Measurements from ENCODE around the gene MALL. TPM values are rescaled to one million over a fixed set of nuclear protein-coding genes. Genes with fewer than 3 reads are reported as not detected.
A peak's percentile ranks its signal among the peaks of the same experiment; 100 is the strongest.

Gene MALL
- total RNA-seq, 1 experiment from 2014 or later = 32.4 TPM

DNA sequence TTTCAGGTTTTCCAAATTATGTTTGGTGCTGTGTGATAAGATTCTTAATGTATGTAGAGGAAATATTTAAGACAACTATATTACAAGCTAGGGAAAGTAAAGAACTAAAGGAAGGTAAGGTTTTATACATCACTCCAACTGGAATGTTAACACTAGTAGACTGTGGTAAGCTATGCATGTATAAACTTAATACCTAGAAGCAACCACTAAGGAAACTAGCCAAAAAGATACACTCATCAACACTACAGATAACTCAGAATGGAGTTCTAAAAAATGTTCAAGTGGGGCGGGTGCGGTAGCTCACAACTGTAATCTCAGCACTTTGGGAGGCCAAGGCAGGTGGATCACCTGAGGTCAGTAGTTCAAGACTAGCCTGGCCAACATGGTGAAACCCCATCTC is 37.8 kb upstream of the MALL start:
- no TSS peak for BruUV-seq (replicated peaks)

DNA sequence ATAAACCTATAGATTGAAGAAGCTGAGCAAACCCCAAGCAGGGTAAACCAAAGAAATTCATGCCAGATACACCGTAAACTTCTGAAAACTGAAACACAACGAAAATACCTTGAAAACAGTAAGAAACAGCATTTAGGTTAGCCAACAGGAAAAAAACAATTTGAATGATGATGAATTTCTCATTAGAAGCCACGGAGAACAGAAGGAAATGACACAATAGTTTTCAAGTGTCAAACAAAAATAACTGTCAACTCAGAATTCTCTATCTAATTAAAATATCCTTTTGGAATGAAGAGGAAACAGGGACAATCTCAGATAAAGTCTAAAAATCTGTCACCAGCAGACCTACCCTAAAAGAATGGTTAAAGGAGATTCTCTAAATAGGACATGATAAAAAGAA is 37.3 kb upstream of the MALL start:
- no peaks in the 10 kb centered on the region for H3K36me3 ChIP-seq (ENCODE audit: low read depth)
- H3K4me1 ChIP-seq (replicated peaks; ENCODE audit: insufficient read depth) = peaks cover 34% of the 10 kb centered on the region
- DNase-seq = no peak
- no peaks in the 10 kb centered on the region for H3K27me3 ChIP-seq (ENCODE audit: insufficient read depth, low read depth)
- POLR2A ChIA-PET (ENCODE audit: unreplicated experiment) = no interaction called here
- H2AFZ ChIP-seq = no peak overlapping the region
- no peak overlapping the region for H3K27ac ChIP-seq
- TF ChIP-seq, protein P1, sequence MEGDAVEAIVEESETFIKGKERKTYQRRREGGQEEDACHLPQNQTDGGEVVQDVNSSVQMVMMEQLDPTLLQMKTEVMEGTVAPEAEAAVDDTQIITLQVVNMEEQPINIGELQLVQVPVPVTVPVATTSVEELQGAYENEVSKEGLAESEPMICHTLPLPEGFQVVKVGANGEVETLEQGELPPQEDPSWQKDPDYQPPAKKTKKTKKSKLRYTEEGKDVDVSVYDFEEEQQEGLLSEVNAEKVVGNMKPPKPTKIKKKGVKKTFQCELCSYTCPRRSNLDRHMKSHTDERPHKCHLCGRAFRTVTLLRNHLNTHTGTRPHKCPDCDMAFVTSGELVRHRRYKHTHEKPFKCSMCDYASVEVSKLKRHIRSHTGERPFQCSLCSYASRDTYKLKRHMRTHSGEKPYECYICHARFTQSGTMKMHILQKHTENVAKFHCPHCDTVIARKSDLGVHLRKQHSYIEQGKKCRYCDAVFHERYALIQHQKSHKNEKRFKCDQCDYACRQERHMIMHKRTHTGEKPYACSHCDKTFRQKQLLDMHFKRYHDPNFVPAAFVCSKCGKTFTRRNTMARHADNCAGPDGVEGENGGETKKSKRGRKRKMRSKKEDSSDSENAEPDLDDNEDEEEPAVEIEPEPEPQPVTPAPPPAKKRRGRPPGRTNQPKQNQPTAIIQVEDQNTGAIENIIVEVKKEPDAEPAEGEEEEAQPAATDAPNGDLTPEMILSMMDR (conservative IDR thresholded peaks at IDR 0.05) = no peak
- TF ChIP-seq EZH2 (IDR thresholded peaks at IDR 0.05; ENCODE audit: low read depth) = no peak
- H3F3A ChIP-seq (ENCODE audit: insufficient read depth, low read depth) = peaks cover 28% of the 10 kb centered on the region
- peaks cover 15% of the 10 kb centered on the region for H3K9me3 ChIP-seq (ENCODE audit: insufficient read depth, low read depth)
- H3K4me2 ChIP-seq = no peak overlapping the region
- no peaks in the 10 kb centered on the region for H4K20me1 ChIP-seq (ENCODE audit: insufficient read depth)
- BruUV-seq (replicated peaks) = no TSS peak
- no peaks in the 10 kb centered on the region for H3K9me2 ChIP-seq (ENCODE audit: insufficient read depth)
- intact Hi-C loops (cut with micrococcal nuclease; ENCODE audit: unreplicated experiment) = no loop called here
- CTCF ChIA-PET = no interaction called here
- no peaks in the 10 kb centered on the region for H3K79me2 ChIP-seq (ENCODE audit: low read depth)
- no peak overlapping the region for H3K4me3 ChIP-seq

More for the DNA sequence above, 37.8 kb upstream of the MALL start:
- Histone ChIP-seq H3K4me3 (no peak overlapping the region), H3K4me2 (no peak overlapping the region), H3K4me1 (replicated peaks; ENCODE audit: insufficient read depth) (peaks cover 32% of the 10 kb centered on the region), H3K9me2 (ENCODE audit: insufficient read depth) (no peaks in the 10 kb centered on the region), H3K9me3 (ENCODE audit: insufficient read depth, low read depth) (peaks cover 15% of the 10 kb centered on the region), H3F3A (ENCODE audit: insufficient read depth, low read depth) (peaks cover 27% of the 10 kb centered on the region), H3K27me3 (ENCODE audit: insufficient read depth, low read depth) (no peaks in the 10 kb centered on the region), H3K36me3 (ENCODE audit: low read depth) (no peaks in the 10 kb centered on the region), H3K27ac (no peak overlapping the region), H4K20me1 (ENCODE audit: insufficient read depth) (no peaks in the 10 kb centered on the region), H3K79me2 (ENCODE audit: low read depth) (no peaks in the 10 kb centered on the region), H2AFZ (no peak overlapping the region)
- CTCF ChIA-PET = no interaction called here
- intact Hi-C loops (cut with micrococcal nuclease; ENCODE audit: unreplicated experiment) = no loop called here
- POLR2A ChIA-PET (ENCODE audit: unreplicated experiment) = no interaction called here
- TF ChIP-seq, protein P1 (conservative IDR thresholded peaks at IDR 0.05) = no peak
- TF ChIP-seq EZH2 (IDR thresholded peaks at IDR 0.05; ENCODE audit: low read depth) = no peak
- no peak for DNase-seq

DNA sequence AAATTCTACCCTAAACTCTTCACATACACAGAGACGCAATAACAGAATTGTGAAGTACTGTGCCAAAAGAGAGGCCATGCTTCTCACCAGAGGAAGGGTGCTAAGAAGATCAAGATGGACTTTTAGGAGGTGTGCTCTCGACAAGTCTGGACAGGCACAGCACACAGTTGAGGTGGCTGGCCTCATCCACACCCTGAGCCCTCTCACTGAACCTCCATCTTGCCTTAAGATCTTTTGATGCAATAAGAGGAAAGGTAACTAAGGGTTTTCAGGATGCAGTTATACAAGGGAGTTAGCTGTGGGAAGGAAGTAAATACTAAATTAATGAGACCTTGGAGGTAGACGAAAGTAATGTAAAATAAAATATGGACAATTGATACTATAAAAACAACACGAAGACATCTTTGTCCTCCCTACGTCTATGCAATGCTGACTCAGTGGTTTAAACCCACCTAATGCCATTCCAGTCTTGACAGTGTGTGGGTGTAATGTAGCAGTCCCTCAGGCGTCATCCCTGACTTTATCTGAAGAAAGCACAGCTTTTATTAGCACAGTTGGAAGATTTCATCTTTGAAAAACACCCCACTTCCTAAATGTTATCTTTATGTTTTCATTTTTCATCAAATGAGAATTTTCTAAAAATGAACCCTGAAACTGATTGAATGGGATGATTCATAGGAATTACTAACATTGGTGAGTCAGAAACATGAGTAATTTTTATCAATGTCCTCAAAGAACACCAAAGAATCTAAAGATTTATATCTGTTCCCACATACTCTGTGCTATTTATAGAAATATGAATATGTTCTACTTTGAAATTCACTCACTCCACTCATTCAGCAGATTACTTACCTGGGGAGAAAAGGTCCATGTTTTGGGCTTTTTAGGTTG is 34.0 kb upstream of the MALL start:
- TSS peak; percentile 89 for BruUV-seq (replicated peaks)
- CTCF ChIA-PET = interaction anchor here (0.6 kb wide), 1 partner anchor 459 kb away, joined by 12 read pairs; no protein-coding TSS in a partner anchor
- no peaks in the 10 kb centered on the region for H4K20me1 ChIP-seq (ENCODE audit: insufficient read depth)
- H3K9me3 ChIP-seq (ENCODE audit: insufficient read depth, low read depth) = peaks cover 9% of the 10 kb centered on the region
- H3F3A ChIP-seq (ENCODE audit: insufficient read depth, low read depth) = peaks cover 22% of the 10 kb centered on the region
- H3K36me3 ChIP-seq (ENCODE audit: low read depth) = no peaks in the 10 kb centered on the region
- no peaks in the 10 kb centered on the region for H3K27me3 ChIP-seq (ENCODE audit: insufficient read depth, low read depth)
- H3K9me2 ChIP-seq (ENCODE audit: insufficient read depth) = no peaks in the 10 kb centered on the region
- peak overlapping the region; percentile 95 for H3K27ac ChIP-seq
- H3K4me1 ChIP-seq (replicated peaks; ENCODE audit: insufficient read depth) = peaks cover 24% of the 10 kb centered on the region
- DNase-seq = peak; percentile 34 to 92
- peak overlapping the region; percentile 71 for H3K4me2 ChIP-seq
- POLR2A ChIA-PET (ENCODE audit: unreplicated experiment) = no interaction called here
- H2AFZ ChIP-seq = peak overlapping the region; percentile 63
- intact Hi-C loops (cut with micrococcal nuclease; ENCODE audit: unreplicated experiment) = loop anchor here (1.0 to 2.0 kb wide), 2 partner anchors 35 to 48 kb away; partner anchors contain the start of gene MALL
- H3K79me2 ChIP-seq (ENCODE audit: low read depth) = no peaks in the 10 kb centered on the region
- peak overlapping the region; percentile 14; the same call in 1 of the 2 replicates for H3K4me3 ChIP-seq
- TF ChIP-seq, protein P1 (conservative IDR thresholded peaks at IDR 0.05) = no peak
- TF ChIP-seq EZH2 (IDR thresholded peaks at IDR 0.05; ENCODE audit: low read depth) = no peak

Measured in PC-9 (cell line).